GM12878 (cell line): ENCODE data around the gene MS4A14. TPM values are rescaled to one million over a fixed set of nuclear protein-coding genes. Genes with fewer than 3 reads are reported as not detected.

Experiments used
- ATAC-seq: fragments of 200-7000 bp; cut with Tn5 transposase; 3 replicates; pipeline ENCODE4 v1.9.1; 2020; ENCODE audit warnings: mild to moderate bottlenecking, moderate library complexity
- BruUV-seq: library from RNA; stranded (reverse); fragments of 400-500 nt; replicated peaks from 2 replicates; lab custom pipeline; 2021; lab: Mats Ljungman, UMichigan
- CTCF ChIA-PET: fragments of 300-600 bp; sonication (Branson Sonifier 250); formaldehyde crosslinking; extraction: SDS; loops from one replicate; lab custom pipeline; 2021; ENCODE audit warnings: inconsistent platforms; lab: Yijun Ruan, JAX
- POLR2A ChIA-PET: fragments of 350-600 bp; formaldehyde crosslinking; extraction: SDS; loops from one replicate; lab custom pipeline; 2021; ENCODE audit warnings: inconsistent platforms; lab: Charles Lee
- RAD21 ChIA-PET: fragments of 300-600 bp; sonication (Branson Sonifier 250); formaldehyde crosslinking; loops from one replicate; lab custom pipeline; 2023; ENCODE audit warnings: antibody characterized with exemption; ENCODE audit not compliant: unreplicated experiment; lab: Charles Lee
- SMC1A ChIA-PET: fragments of 300-600 bp; sonication (Branson Sonifier 250); formaldehyde crosslinking; loops from one replicate; lab custom pipeline; 2023; ENCODE audit not compliant: unreplicated experiment, uncharacterized antibody; lab: Charles Lee
- DNase-seq: peaks from one replicate; pipeline ENCODE4 v3.0.0-alpha.2; 2011; ENCODE audit warnings: low read depth, low spot score
- FAIRE-seq: peaks from 3 replicates; lab custom pipeline; 2011; peaks lifted over from hg19 to GRCh38; lab: Jason Lieb, UNC
- H2AFZ ChIP-seq: 2 replicates; pipeline ENCODE4 v1.6.0; 2011; ENCODE audit warnings: low read depth, low read length, control low read depth; ENCODE audit not compliant: control insufficient read depth
- H3K27ac ChIP-seq: 2 replicates; pipeline ENCODE4 v1.5.1; 2011; ENCODE audit warnings: control low read depth; ENCODE audit not compliant: control insufficient read depth, insufficient read depth
- H3K27me3 ChIP-seq, 2 experiments: replicated peaks in 1 of 2; 2 replicates each; pipeline versions ENCODE4 v1.6.0 to v1.6.1; 2011; ENCODE audit warnings: low read length in 1 of 2; ENCODE audit not compliant: control insufficient read depth in 2 of 2, insufficient read depth in 2 of 2
- H3K36me3 ChIP-seq, 2 experiments: 2 replicates each; pipeline ENCODE4 v1.5.1; 2011; ENCODE audit warnings: low read length in 1 of 2; ENCODE audit not compliant: control insufficient read depth in 2 of 2, insufficient read depth in 2 of 2
- H3K4me1 ChIP-seq: 2 replicates; pipeline ENCODE4 v1.6.1; 2011; ENCODE audit warnings: mild to moderate bottlenecking, low read length, moderate library complexity, mixed read lengths; ENCODE audit not compliant: control insufficient read depth, insufficient read depth
- H3K4me2 ChIP-seq: 2 replicates; pipeline ENCODE4 v1.6.0; 2011; ENCODE audit warnings: control low read depth; ENCODE audit not compliant: control insufficient read depth, insufficient read depth
- H3K4me3 ChIP-seq: fragments of 200-600 bp; sonication (generic); 2 replicates; pipeline ENCODE4 v1.5.1; 2016
- H3K79me2 ChIP-seq: 2 replicates; pipeline ENCODE4 v1.6.0; 2011; ENCODE audit warnings: low read length; ENCODE audit not compliant: control insufficient read depth, insufficient read depth
- H3K9ac ChIP-seq: 2 replicates; pipeline ENCODE4 v1.8.0; 2011; ENCODE audit warnings: low read length, control low read depth, mixed read lengths; ENCODE audit not compliant: control insufficient read depth, insufficient read depth
- H3K9me3 ChIP-seq: replicated peaks from 3 replicates; pipeline ENCODE4 v1.5.1; 2011; ENCODE audit warnings: mild to moderate bottlenecking, low read length; ENCODE audit not compliant: control insufficient read depth, insufficient read depth
- H4K20me1 ChIP-seq: 2 replicates; pipeline ENCODE4 v1.6.0; 2011; ENCODE audit not compliant: control insufficient read depth, insufficient read depth
- CBFB ChIP-seq: IDR thresholded peaks from 2 replicates; pipeline ENCODE4 v1.6.1; 2016; ENCODE audit warnings: antibody characterized with exemption, low read depth
- CREB1 ChIP-seq: IDR thresholded peaks from 2 replicates; pipeline ENCODE4 v1.6.1; 2012; ENCODE audit warnings: low read depth, mild to moderate bottlenecking, inconsistent platforms
- IKZF1 ChIP-seq: fragments of 450-650 bp; conservative IDR thresholded peaks from 2 replicates; pipeline ENCODE4 v1.6.1; 2017; ENCODE audit warnings: antibody characterized with exemption, mild to moderate bottlenecking
- MLLT1 ChIP-seq: fragments of 450-650 bp; IDR thresholded peaks from 2 replicates; pipeline ENCODE4 v1.6.1; 2016; ENCODE audit warnings: mild to moderate bottlenecking
- PAX8 ChIP-seq: fragments of 450-650 bp; IDR thresholded peaks from 2 replicates; pipeline ENCODE4 v1.6.1; 2017; ENCODE audit warnings: mild to moderate bottlenecking, moderate library complexity
- SREBF1 ChIP-seq: IDR thresholded peaks from 2 replicates; pipeline ENCODE4 v1.6.1; 2012; ENCODE audit warnings: mild to moderate bottlenecking, low read length
- SRF ChIP-seq, 2 experiments: IDR thresholded peaks; 2 replicates each; pipeline ENCODE4 v1.6.1; 2011; ENCODE audit warnings: low read depth in 2 of 2, low read length in 2 of 2, mild to moderate bottlenecking in 1 of 2, moderate library complexity in 1 of 2
- TBL1XR1 ChIP-seq: IDR thresholded peaks from 2 replicates; pipeline ENCODE4 v1.6.1; 2012; ENCODE audit warnings: low read depth, low read length, improper control_type of control experiment
- TCF12 ChIP-seq: IDR thresholded peaks from 2 replicates; pipeline ENCODE4 v1.6.1; 2011; ENCODE audit warnings: low read depth, mild to moderate bottlenecking, low read length
- ZNF207 ChIP-seq: fragments of 450-650 bp; IDR thresholded peaks from 2 replicates; pipeline ENCODE4 v1.6.1; 2014; ENCODE audit warnings: antibody characterized with exemption, mild to moderate bottlenecking, borderline replicate concordance
- WGBS: methylation state at CpG from one replicate; pipeline ENCODE4 v1.1.6; 2016; ENCODE audit warnings: low lambda C conversion rate; ENCODE audit not compliant: insufficient replicate concordance, insufficient coverage; ENCODE audit errors: missing lambda C conversion rate; 5-methylcytosine and 5-hydroxymethylcytosine counted together
- in situ Hi-C: fragments of 300-500 bp; cut with MboI; formaldehyde crosslinking; loops from 9 replicates; pipeline ENCODE4 v1.14.3; 2018; ENCODE audit warnings: mixed read lengths
- intact Hi-C: fragments of 100-400 bp; cut with micrococcal nuclease; formaldehyde crosslinking; loops from one replicate; pipeline ENCODE4 v1.14.2; 2022; ENCODE audit not compliant: unreplicated experiment
- polyA plus RNA-seq, 11 experiments: library from polyadenylated mRNA; depleted of rRNA in 4 of 11; unstranded in 6 of 11; stranded (reverse) in 5 of 11; fragments of >200 nt; fragmentation: Nextera tagmentation in 4 of 11; fragmentation: Illumina TruSeq in 1 of 11; extraction: Ambion mirVana in 4 of 11; extraction: Trizol in 1 of 11; gene quantifications; 1 replicate in 1 of 11; 2 replicates in 10 of 11; pipeline versions ENCODE4 v1.2.1 to v1.2.3, GENCODE V29; 2011 to 2016; ENCODE audit warnings: inconsistent platforms in 2 of 11, missing spikeins in 2 of 11, low read depth in 1 of 11
- total RNA-seq, 4 experiments: library from RNA; depleted of rRNA in 3 of 4; stranded (reverse); fragments of >200 nt in 3 of 4; fragmentation: Illumina TruSeq in 1 of 4; extraction: Trizol in 1 of 4; gene quantifications; 2 replicates each; pipeline versions ENCODE4 v1.2.1 to v1.2.3, GENCODE V29; 2013 to 2021
- TF ChIP-seq, protein P1 (sequence below): fragments of 450-650 bp; formaldehyde crosslinking; IDR thresholded peaks from 2 replicates; pipeline ENCODE4 v1.4.0; 2020; ENCODE audit warnings: mild to moderate bottlenecking, moderate library complexity
- TF ChIP-seq, protein P2 (sequence below): fragments of 450-650 bp; formaldehyde crosslinking; IDR thresholded peaks from 2 replicates; pipeline ENCODE4 v1.4.0; 2022; ENCODE audit warnings: mild to moderate bottlenecking, moderate library complexity

MS4A14 gene
- total and polyA plus RNA-seq, 10 of the 15 experiments (the other 5 are each of a cell fraction or from before 2014, with no cell fraction given), result 0.13 to 1.0 (median 0.63) TPM; not detected in 1

DNA sequence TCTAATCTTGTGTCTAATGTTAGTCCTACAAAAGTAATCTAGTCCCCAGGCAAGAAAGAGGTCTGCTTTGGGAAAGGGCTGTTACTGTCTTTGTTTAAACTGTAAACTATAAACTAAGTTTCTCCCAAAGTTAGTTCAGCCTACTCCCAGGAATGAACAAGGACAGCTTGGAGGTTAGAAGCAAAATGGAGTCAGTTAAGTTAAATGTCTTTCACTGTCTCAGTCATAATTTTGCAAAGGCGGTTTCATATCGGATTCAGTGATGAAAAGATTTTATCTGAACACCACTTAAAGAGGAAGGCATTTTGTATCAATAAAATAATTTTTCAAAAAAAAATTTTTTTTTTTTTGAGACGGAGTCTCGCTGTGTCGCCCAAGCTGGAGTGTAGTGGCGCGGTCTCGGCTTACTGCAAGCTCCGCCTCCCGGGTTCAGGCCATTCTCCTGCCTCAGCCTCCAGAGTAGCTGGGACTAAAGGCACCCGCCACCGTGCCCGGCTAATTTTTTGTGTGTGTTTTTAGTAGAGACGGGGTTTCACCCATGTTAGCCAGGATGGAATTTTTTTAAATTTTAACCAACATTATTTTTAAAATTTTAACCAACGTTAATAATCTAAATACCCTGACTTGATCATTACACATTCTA, 29.9 kb upstream of the MS4A14 start (continued):
- TF ChIP-seq, protein P1, sequence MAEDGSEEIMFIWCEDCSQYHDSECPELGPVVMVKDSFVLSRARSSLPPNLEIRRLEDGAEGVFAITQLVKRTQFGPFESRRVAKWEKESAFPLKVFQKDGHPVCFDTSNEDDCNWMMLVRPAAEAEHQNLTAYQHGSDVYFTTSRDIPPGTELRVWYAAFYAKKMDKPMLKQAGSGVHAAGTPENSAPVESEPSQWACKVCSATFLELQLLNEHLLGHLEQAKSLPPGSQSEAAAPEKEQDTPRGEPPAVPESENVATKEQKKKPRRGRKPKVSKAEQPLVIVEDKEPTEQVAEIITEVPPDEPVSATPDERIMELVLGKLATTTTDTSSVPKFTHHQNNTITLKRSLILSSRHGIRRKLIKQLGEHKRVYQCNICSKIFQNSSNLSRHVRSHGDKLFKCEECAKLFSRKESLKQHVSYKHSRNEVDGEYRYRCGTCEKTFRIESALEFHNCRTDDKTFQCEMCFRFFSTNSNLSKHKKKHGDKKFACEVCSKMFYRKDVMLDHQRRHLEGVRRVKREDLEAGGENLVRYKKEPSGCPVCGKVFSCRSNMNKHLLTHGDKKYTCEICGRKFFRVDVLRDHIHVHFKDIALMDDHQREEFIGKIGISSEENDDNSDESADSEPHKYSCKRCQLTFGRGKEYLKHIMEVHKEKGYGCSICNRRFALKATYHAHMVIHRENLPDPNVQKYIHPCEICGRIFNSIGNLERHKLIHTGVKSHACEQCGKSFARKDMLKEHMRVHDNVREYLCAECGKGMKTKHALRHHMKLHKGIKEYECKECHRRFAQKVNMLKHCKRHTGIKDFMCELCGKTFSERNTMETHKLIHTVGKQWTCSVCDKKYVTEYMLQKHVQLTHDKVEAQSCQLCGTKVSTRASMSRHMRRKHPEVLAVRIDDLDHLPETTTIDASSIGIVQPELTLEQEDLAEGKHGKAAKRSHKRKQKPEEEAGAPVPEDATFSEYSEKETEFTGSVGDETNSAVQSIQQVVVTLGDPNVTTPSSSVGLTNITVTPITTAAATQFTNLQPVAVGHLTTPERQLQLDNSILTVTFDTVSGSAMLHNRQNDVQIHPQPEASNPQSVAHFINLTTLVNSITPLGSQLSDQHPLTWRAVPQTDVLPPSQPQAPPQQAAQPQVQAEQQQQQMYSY (CRISPR knock-in tag), result 0 out of 2 replicates have a peak, but pooled peaks have one; percentile 63
- TF ChIP-seq, all 136 proteins: peak for 4; not testable (repeated sequence) for 132

GRCh38 chr11:60367009-60367408, 29.2 kb upstream of the MS4A14 start:
- Histone ChIP-seq H3K9ac (0 out of 2 replicates have a peak overlapping the region, but pooled peaks have one; percentile 18), H3K36me3 (no peaks in the 10 kb centered on the region), H3K27ac (peak overlapping the region; percentile 65), H2AFZ (no peak overlapping the region), H3K27me3 (no peaks in the 10 kb centered on the region), H3K4me3 (no peak overlapping the region), H3K4me2 (no peak overlapping the region; the same call in 1 of the 2 replicates), H3K4me1 (peaks cover 14% of the 10 kb centered on the region; the same call in 1 of the 2 replicates), H3K79me2 (peaks cover 2% of the 10 kb centered on the region), H3K9me3 (peaks cover 7% of the 10 kb centered on the region; the same call in 2 of the 3 replicates), H4K20me1 (no peaks in the 10 kb centered on the region)
- BruUV-seq, result no TSS peak
- intact Hi-C loops, result loop anchor here (1.0 kb wide), 1 partner anchor 88 kb away; the partner anchor contains the start of gene MS4A1
- ChIA-PET RAD21 (interaction anchor here (0.7 to 6.7 kb wide), 12 partner anchors 11 to 396 kb away, joined by 3 to 195 read pairs (median 6); partner anchors contain the start of genes MS4A1 and MS4A7), SMC1A (interaction anchor here (0.9 to 11.3 kb wide), 25 partner anchors 14 to 398 kb away, joined by 3 to 298 read pairs (median 4); partner anchors contain the start of genes MS4A1, MS4A14 and MS4A7), POLR2A (interaction anchor here (0.6 to 3.4 kb wide), 8 partner anchors 11 to 93 kb away, joined by 3 to 23 read pairs (median 4); partner anchors contain the start of genes MS4A1 and MS4A7), CTCF (interaction anchor here (0.9 to 8.3 kb wide), 16 partner anchors 10 to 396 kb away, joined by 3 to 190 read pairs (median 5); partner anchors contain the start of genes MS4A1 and MS4A7)
- in situ Hi-C loops, result loop anchor here (5.0 to 10.0 kb wide), 4 partner anchors 98 to 398 kb away; no protein-coding TSS in a partner anchor
- peak; percentile 23 for FAIRE-seq
- ATAC-seq, result peak; percentile 76
- DNase-seq, result peak; percentile 81
- WGBS, result 2% methylated on average over 2 of the region's 2 CpGs
- no peak for TF ChIP-seq PAX8
- TF ChIP-seq CBFB, result no peak
- peak; percentile 67 for TF ChIP-seq IKZF1
- TF ChIP-seq, protein P2, sequence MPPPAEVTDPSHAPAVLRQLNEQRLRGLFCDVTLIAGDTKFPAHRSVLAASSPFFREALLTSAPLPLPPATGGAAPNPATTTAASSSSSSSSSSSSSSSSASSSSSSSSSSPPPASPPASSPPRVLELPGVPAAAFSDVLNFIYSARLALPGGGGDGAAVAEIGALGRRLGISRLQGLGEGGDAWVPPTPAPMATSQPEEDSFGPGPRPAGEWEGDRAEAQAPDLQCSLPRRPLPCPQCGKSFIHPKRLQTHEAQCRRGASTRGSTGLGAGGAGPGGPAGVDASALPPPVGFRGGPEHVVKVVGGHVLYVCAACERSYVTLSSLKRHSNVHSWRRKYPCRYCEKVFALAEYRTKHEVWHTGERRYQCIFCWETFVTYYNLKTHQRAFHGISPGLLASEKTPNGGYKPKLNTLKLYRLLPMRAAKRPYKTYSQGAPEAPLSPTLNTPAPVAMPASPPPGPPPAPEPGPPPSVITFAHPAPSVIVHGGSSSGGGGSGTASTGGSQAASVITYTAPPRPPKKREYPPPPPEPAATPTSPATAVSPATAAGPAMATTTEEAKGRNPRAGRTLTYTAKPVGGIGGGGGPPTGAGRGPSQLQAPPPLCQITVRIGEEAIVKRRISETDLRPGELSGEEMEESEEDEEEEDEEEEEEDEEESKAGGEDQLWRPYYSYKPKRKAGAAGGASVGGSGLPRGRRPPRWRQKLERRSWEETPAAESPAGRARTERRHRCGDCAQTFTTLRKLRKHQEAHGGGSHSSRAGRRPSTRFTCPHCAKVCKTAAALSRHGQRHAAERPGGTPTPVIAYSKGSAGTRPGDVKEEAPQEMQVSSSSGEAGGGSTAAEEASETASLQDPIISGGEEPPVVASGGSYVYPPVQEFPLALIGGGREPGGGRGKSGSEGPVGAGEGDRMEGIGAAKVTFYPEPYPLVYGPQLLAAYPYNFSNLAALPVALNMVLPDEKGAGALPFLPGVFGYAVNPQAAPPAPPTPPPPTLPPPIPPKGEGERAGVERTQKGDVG (CRISPR knock-in tag), result no peak
- TF ChIP-seq ZNF207, result no peak; the same call in 1 of the 2 replicates
- TF ChIP-seq SRF (IDR thresholded peaks at IDR 0.05; ENCODE audit: low read depth in 2 of 2, low read length in 2 of 2), result no peak
- TF ChIP-seq CREB1, result peak; percentile 30; the same call in 1 of the 2 replicates
- no peak for TF ChIP-seq MLLT1
- no peak for TF ChIP-seq SREBF1
- peak; percentile 79; the same call in 1 of the 2 replicates for TF ChIP-seq TBL1XR1
- TF ChIP-seq TCF12, result 0 out of 2 replicates have a peak, but pooled peaks have one; percentile 28
